Dedifferentiated amniotic fluid mesenchymal stem cell (primary cell): Measurements from ENCODE around the gene CTNNA3.
A peak's percentile ranks its signal among the peaks of the same experiment; 100 is the strongest.

Experiments used
- DNase-seq: peaks from one replicate; pipeline ENCODE4 v3.0.0-alpha.2; 2016; ENCODE audit errors: extremely low spot score

Gene CTNNA3

GRCh38 chr10:66931340-66931948, 764.6 kb downstream of the CTNNA3 start:
- DNase-seq, result peak; percentile 76

DNA sequence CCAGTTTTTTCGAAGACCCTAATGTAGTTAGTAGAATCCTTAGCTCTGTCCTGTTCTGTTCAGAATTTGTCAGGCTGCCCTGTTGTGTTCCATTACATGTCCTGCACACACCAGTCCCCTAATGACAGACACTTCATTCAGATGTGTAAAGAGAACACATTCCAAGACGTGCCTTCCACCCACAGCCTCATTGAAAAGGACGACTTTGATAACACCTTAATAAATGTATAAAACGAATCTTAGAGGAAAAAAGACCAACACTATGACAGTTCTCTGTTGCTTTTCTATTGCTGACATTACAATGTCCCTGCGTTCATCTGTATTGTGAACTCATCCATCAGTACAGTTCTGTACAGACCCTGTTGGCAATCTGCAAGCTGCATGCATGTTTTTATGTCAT, 766.6 kb downstream of the CTNNA3 start:
- DNase-seq, result no peak

DNA sequence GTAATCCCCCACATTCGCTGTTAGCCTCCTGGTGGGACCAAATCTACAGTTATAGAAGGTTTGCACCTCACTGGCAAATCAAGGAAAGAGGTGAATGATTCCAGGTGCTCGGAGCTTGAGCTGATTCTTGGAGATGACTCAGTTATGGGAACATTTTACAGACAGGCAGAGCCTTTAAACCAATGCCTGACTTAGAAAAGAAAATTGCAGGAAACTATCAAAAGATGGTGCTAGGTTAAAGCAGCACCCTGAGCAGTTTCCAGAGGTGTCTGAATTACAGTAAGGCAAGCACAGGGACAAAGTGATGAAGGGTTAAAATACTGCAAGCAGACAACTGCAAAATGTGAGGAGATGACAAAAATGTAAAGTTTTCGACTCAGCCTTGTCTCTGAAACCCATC, 767.2 kb downstream of the CTNNA3 start:
- no peak for DNase-seq

DNA sequence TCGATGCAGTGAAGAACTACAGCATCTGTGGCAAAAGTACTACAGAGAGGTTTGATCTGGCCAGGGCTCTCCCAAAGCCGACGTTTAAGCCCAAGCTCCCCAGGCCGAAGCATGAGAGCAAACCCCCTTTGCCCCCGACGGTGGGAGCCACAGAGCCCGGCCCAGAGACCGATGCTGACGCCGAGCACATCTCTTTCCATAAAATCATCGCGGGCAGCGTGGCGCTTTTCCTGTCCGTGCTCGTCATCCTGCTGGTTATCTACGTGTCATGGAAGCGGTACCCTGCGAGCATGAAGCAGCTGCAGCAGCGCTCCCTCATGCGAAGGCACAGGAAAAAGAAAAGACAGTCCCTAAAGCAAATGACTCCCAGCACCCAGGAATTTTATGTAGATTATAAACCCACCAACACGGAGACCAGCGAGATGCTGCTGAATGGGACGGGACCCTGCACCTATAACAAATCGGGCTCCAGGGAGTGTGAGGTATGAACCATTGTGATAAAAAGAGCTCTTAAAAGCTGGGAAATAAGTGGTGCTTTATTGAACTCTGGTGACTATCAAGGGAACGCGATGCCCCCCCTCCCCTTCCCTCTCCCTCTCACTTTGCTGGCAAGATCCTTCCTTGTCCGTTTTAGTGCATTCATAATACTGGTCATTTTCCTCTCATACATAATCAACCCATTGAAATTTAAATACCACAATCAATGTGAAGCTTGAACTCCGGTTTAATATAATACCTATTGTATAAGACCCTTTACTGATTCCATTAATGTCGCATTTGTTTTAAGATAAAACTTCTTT, 767.8 kb downstream of the CTNNA3 start:
- no peak for DNase-seq

- DNase-seq, result no peak
These were observed 768.6 kb downstream of the CTNNA3 start for GRCh38 chr10:66927251-66927935.

GRCh38 chr10:66926841-66927240, 769.2 kb downstream of the CTNNA3 start:
- no peak for DNase-seq

DNA sequence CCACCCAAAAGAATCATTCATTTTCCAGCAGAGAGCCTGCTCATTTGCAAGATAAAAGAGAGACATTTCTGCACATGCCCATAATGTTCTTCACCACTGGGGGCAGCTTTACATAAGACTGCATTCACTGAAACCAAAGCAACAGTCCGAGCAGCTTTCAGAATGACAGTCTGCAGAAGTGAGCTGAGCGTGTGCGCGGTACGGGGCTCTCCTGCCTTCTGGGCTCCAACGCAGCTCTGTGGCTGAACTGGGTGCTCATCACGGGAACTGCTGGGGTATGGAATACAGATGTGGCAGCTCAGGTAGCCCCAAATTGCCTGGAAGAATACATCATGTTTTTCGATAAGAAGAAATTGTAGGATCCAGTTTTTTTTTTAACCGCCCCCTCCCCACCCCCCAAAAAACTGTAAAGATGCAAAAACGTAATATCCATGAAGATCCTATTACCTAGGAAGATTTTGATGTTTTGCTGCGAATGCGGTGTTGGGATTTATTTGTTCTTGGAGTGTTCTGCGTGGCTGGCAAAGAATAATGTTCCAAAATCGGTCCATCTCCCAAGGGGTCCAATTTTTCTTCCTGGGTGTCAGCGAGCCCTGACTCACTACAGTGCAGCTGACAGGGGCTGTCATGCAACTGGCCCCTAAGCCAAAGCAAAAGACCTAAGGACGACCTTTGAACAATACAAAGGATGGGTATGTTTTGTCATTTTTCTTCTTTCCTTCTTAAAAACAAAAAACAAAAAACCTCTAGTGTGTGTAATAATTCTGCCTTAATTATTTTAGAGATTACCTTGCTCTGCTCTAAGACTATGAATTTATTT, 769.9 kb downstream of the CTNNA3 start, which contains the start of gene LRRTM3:
Gene LRRTM3 (plus strand): TSS at position 141 of the 820 bp plus-strand sequence.
- DNase-seq, result peak; percentile 91

- DNase-seq, result no peak
These were observed 770.6 kb downstream of the CTNNA3 start for GRCh38 chr10:66925373-66925772.

DNA sequence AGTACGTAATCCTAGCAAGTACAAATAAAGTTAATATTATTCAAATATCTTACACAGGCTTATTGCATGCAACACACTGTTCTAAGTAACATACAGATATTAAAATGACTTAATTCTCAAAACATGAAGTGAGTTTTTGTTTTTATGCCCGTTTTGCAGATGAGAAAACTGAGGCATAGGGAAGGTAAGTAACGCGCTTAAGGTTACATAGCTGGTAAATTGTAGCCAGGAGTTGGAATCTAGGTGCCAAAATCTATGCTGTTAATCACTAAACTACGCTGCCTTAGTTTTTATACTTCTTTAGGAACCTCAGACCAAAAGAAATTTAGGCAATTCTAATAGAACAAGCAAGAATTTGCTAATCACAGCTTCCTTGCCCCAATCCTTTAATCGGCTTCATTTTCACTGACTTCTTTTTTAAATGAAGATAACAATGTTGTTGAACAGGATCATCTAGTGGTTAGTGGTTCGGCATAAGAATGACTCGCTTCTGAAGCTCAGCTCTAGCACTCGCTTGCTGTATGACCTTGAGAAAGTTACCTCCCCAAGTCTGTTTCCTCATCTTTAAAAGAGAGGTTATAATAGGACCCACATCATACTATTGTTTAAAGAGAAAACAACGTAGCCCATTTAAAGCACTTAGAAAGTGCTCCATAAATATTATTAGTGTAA, 771.2 kb downstream of the CTNNA3 start:
- no peak for DNase-seq

- no peak for DNase-seq
These were observed 776.7 kb downstream of the CTNNA3 start for GRCh38 chr10:66919248-66919647.

DNA sequence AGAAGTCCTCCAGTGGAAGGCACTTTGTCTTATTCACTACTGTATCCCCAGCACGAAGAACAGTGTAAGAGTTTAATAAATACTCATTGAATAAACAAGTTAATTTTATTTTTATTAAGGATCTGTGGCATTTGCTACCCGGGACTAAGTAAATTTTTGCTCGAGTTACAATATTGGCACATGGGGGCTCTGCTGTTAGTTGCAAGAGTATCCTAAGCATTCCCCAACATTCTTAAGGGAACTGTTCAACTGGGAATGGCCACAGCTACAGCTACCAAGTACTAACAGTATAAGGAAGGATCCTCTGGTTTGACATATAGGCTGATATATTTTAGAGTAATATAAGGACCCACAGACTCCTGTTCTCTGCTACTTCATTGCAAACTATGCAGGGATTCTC, 778.9 kb downstream of the CTNNA3 start:
- DNase-seq, result no peak

DNA sequence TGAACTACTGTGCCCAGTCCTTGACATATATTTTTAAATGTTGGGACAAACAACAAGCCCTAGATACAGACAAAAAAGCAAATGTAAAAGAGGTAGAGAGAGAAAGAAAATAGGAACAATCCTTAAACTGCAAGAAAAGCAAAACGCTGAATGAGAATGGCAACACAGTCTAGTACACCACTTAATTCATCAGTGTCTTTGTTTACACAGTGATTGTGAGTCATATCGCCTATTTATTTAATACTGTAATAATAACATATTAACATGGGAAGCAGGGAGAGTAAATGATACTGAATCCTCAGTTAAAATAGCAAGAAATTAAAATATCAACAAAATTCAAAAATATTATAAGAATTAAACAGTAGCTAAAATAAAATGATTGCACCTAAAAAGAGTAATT, 780.0 kb downstream of the CTNNA3 start:
- no peak for DNase-seq

DNA sequence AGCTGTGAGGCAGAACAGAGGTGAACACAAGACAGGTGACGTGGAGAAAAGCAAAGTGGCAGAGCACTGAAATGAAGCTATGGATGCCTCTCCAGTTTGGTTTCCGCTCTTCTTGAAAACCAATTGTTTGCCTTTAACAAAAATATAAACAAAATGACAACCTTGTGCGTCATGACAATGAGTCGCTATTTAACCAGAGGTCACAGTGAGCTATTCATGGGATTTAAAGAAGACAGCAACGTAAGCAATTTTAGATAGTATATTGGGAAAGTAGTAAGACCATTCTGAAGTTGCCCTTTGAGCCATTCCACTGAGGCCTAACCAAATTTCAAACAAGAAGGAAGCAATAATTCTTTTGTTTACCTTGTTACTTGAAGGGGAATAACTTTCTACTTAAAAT, 785.3 kb downstream of the CTNNA3 start:
- no peak for DNase-seq

DNA sequence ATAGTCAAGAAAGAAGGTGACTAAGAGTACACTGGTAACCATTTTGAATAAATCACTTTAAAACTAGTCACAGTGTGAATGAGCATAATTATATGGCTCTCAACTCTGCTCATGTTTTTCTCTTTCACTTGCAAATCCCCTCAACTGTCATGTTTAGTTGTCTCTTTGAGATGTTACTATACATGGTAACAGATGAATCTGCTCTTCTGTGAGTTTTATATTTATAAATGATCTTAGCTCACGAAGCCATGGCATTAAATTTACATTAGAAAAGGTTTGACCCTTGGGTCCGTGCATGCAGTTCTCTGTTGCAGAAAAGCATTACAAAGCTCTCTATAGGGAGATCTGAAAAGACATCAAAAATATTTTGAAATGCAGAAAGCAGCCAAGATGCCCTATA, 803.1 kb downstream of the CTNNA3 start:
- no peak for DNase-seq

DNA sequence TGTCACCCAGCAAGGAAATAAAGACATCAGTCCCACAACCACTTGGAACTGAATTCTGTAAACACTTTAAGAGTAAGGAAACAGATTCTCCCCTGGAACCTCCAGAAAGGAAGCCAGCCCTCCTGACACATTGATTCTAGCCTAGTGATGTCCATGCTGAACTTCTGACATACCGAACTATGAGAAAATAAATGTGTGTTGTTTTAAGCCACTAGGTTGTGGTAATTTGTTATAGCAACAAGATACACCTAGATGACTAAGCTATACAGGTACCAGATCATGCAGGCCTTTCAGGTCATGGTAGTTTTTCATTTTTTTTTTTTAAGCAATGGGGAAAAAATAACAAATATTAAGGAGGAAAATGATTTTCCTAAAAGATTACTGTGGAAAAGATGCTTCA, 807.8 kb downstream of the CTNNA3 start:
- no peak for DNase-seq

- no peak for DNase-seq
These were observed 809.1 kb downstream of the CTNNA3 start for GRCh38 chr10:66886848-66887247.

DNA sequence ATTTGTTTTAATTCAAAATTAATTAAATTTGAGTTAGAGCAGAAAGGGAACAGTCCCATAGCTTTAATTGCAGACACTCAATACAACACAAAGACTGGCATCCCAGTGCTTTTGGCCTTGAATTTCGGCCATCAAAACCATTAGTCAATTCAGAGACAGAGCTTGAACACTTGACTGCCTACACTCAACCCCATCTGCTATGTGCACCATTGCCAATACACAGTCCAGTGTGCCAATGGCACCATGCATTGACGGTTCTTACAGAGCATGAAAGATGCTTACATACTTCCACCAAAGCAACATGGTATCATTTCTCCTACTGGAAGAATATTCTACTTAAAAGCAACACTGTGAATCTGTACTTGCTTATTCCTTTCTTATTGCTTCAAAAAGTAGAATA, 813.7 kb downstream of the CTNNA3 start:
- DNase-seq, result no peak

- DNase-seq, result no peak
These were observed 814.2 kb downstream of the CTNNA3 start for GRCh38 chr10:66881814-66882213.

GRCh38 chr10:66880826-66881225, 815.2 kb downstream of the CTNNA3 start:
- no peak for DNase-seq

DNA sequence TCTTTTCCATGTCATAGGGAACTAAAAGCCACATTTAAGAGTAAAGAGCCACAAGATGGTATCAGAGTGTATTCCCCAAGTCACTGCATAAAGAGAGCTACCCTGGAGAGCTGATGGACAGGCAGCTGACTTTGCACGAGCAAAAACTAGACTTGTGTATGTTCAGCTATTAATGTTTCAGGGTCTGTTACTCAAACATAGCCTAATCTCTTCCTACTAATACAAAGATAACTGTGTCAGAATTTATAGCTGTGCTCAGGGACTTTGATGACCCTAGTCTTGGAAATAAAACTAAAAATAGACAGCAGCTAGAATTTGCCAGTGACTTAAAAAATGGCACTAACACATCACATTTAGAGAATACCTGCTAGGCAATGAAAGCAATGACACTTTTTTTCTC, 815.7 kb downstream of the CTNNA3 start:
- DNase-seq, result no peak

DNA sequence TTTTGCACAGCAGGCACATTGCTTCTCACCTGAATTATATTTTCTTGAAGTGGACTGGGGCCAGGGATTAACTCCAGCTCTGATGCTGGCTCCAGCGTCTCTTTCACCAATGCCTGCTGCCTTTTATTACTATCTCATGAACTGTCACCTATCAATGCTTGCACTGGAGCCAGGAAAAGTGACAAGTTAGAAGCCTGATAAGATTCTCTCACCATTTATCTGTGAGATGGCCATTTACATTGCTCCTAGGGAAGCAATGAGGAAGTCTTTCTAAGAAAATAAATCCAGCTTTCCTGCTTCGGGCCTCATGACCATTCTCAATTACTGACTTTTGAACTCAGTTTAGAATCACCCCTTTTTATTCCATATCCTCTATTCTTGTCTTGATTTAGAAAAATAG, 818.6 kb downstream of the CTNNA3 start:
- no peak for DNase-seq
